GM23338 (cell line): ENCODE measurements around the gene HOXA3. TPM values are rescaled to one million over a fixed set of nuclear protein-coding genes. Genes with fewer than 3 reads are reported as not detected.

Experiments used
- ATAC-seq: fragments of 200-7000 bp; cut with Tn5 transposase; 3 replicates; pipeline ENCODE4 v1.9.1; 2020
- DNase-seq: peaks from one replicate; pipeline ENCODE4 v3.0.0-alpha.2; 2015; ENCODE audit warnings: low spot score
- H2AFZ ChIP-seq: fragments of 200-600 bp; sonication (generic); 2 replicates; pipeline ENCODE4 v1.8.0; 2016; ENCODE audit warnings: antibody characterized with exemption, mild to moderate bottlenecking, moderate library complexity
- H3F3A ChIP-seq: fragments of 200-600 bp; sonication (generic); replicated peaks from 2 replicates; pipeline ENCODE4 v1.8.0; 2017; ENCODE audit warnings: antibody characterized with exemption, mixed run types, low read depth
- H3K27ac ChIP-seq: fragments of 200-600 bp; sonication (generic); 2 replicates; pipeline ENCODE4 v1.6.1; 2016; ENCODE audit warnings: low read depth
- H3K27me3 ChIP-seq: fragments of 200-600 bp; sonication (generic); 2 replicates; pipeline ENCODE4 v1.8.0; 2016; ENCODE audit warnings: mild to moderate bottlenecking, mixed run types, moderate library complexity; ENCODE audit not compliant: insufficient read depth
- H3K36me3 ChIP-seq: fragments of 200-600 bp; sonication (generic); 2 replicates; pipeline ENCODE4 v1.8.0; 2016; ENCODE audit warnings: mild to moderate bottlenecking; ENCODE audit not compliant: insufficient read depth
- H3K4me1 ChIP-seq: fragments of 200-600 bp; sonication (generic); 2 replicates; pipeline ENCODE4 v1.8.0; 2016; ENCODE audit warnings: mild to moderate bottlenecking, moderate library complexity; ENCODE audit not compliant: insufficient read depth
- H3K4me2 ChIP-seq: fragments of 200-600 bp; sonication (generic); 2 replicates; pipeline ENCODE4 v1.7.1; 2017; ENCODE audit warnings: mixed run types
- H3K4me3 ChIP-seq: fragments of 200-600 bp; sonication (generic); 2 replicates; pipeline ENCODE4 v1.6.1; 2016; ENCODE audit warnings: mixed run types
- H3K79me2 ChIP-seq: fragments of 200-600 bp; sonication (generic); replicated peaks from 2 replicates; pipeline ENCODE4 v1.8.0; 2017; ENCODE audit warnings: mild to moderate bottlenecking; ENCODE audit not compliant: insufficient read depth
- H3K9me2 ChIP-seq: fragments of 200-600 bp; sonication (generic); 2 replicates; pipeline ENCODE4 v1.8.0; 2017; ENCODE audit not compliant: insufficient read depth
- H4K20me1 ChIP-seq: fragments of 200-600 bp; sonication (generic); replicated peaks from 2 replicates; pipeline ENCODE4 v1.8.0; 2017; ENCODE audit warnings: mild to moderate bottlenecking; ENCODE audit not compliant: insufficient read depth
- H3K27ac Mint-ChIP-seq: 2 replicates; pipeline ENCODE4 v1.8.0; 2020; ENCODE audit warnings: inconsistent platforms, mild to moderate bottlenecking, moderate library complexity, mixed read lengths
- H3K27me3 Mint-ChIP-seq: 3 replicates; pipeline ENCODE4 v1.8.0; 2022; ENCODE audit warnings: low read depth, mild to moderate bottlenecking, moderate library complexity, mixed read lengths, inconsistent platforms; ENCODE audit not compliant: insufficient read depth, poor library complexity
- H3K36me3 Mint-ChIP-seq: 3 replicates; pipeline ENCODE4 v1.8.0; 2021; ENCODE audit warnings: low read depth, mild to moderate bottlenecking, inconsistent platforms, moderate library complexity, mixed read lengths
- H3K4me1 Mint-ChIP-seq: 3 replicates; pipeline ENCODE4 v1.8.0; 2020; ENCODE audit warnings: mild to moderate bottlenecking, inconsistent platforms, mixed read lengths
- H3K4me3 Mint-ChIP-seq: 3 replicates; pipeline ENCODE4 v1.8.0; 2021; ENCODE audit warnings: moderate library complexity, mild to moderate bottlenecking, inconsistent platforms, mixed read lengths
- H3K9me3 Mint-ChIP-seq: 3 replicates; pipeline ENCODE4 v1.8.0; 2020; ENCODE audit warnings: moderate library complexity, mild to moderate bottlenecking, inconsistent platforms, mixed read lengths
- CREB1 ChIP-seq: fragments of 250-450 bp; sonication (Bioruptor Pico); IDR thresholded peaks from 2 replicates; pipeline ENCODE4 v1.5.0; 2020; ENCODE audit warnings: low read depth, mild to moderate bottlenecking, moderate library complexity
- CTCF ChIP-seq, 2 experiments: fragments of 200-600 bp in 1 of 2; sonication (generic) in 1 of 2; conservative IDR thresholded peaks; 2 replicates each; pipeline versions ENCODE4 v1.5.1 to v1.6.1; 2016 to 2017; ENCODE audit warnings: antibody characterized with exemption in 2 of 2, low read depth in 2 of 2, mild to moderate bottlenecking in 2 of 2, moderate library complexity in 1 of 2
- EZH2 ChIP-seq: fragments of 200-600 bp; sonication (generic); IDR thresholded peaks from one replicate; pipeline ENCODE4 v1.8.0; 2017; ENCODE audit warnings: antibody characterized with exemption, mild to moderate bottlenecking, low read depth; ENCODE audit not compliant: unreplicated experiment
- EZH2phosphoT487 ChIP-seq: fragments of 200-600 bp; sonication (generic); IDR thresholded peaks from one replicate; pipeline ENCODE4 v1.8.1; 2018; ENCODE audit warnings: antibody characterized with exemption; ENCODE audit not compliant: unreplicated experiment
- NANOG ChIP-seq: IDR thresholded peaks from 2 replicates; pipeline ENCODE4 v1.6.1; 2016; ENCODE audit warnings: antibody characterized with exemption, borderline replicate concordance
- POLR2AphosphoS5 ChIP-seq: IDR thresholded peaks from 2 replicates; pipeline ENCODE4 v1.6.1; 2016; ENCODE audit warnings: antibody characterized with exemption, low read depth
- REST ChIP-seq: IDR thresholded peaks from one replicate; pipeline ENCODE4 v1.6.1; 2018; ENCODE audit warnings: antibody characterized with exemption; ENCODE audit not compliant: unreplicated experiment
- STAT1 ChIP-seq: IDR thresholded peaks from one replicate; pipeline ENCODE4 v1.6.1; 2016; ENCODE audit warnings: antibody characterized with exemption; ENCODE audit not compliant: unreplicated experiment
- ZNF114 ChIP-seq: fragments of 250-450 bp; sonication (Bioruptor Pico); IDR thresholded peaks from 2 replicates; pipeline ENCODE4 v1.5.0; 2020; ENCODE audit warnings: mild to moderate bottlenecking, moderate library complexity
- ZNF331 ChIP-seq: fragments of 250-450 bp; sonication (Bioruptor Pico); IDR thresholded peaks from 2 replicates; pipeline ENCODE4 v1.5.0; 2020; ENCODE audit warnings: low read depth, mild to moderate bottlenecking, moderate library complexity
- polyA plus RNA-seq: library from polyadenylated mRNA; unstranded; fragments of >200 nt; fragmentation: Nextera tagmentation; extraction: Ambion mirVana; gene quantifications from 2 replicates; pipeline ENCODE4 v1.2.1, GENCODE V29; 2016
- total RNA-seq: library from RNA; depleted of rRNA; stranded (reverse); fragments of >200 nt; shearing (Covaris generic); gene quantifications from 2 replicates; pipeline ENCODE4 v1.2.3, GENCODE V29; 2014

Gene HOXA3
- total and polyA plus RNA-seq, 2 experiments from 2014 or later, result not detected

GRCh38 chr7:27183682-27184336 is 31.4 kb upstream of the HOXA3 start:
- Histone ChIP-seq H2AFZ (no peak overlapping the region), H3K4me1 (peaks cover 70% of the 10 kb centered on the region), H3K4me2 (peak overlapping the region; percentile 72), H3F3A (peaks cover 60% of the 10 kb centered on the region), H4K20me1 (peaks cover 57% of the 10 kb centered on the region), H3K79me2 (no peaks in the 10 kb centered on the region), H3K36me3 (no peaks in the 10 kb centered on the region), H3K27ac (no peak overlapping the region), H3K4me3 (peak overlapping the region; percentile 44; the same call in 1 of the 2 replicates), H3K27me3 (peaks cover 100% of the 10 kb centered on the region), H3K9me2 (no peaks in the 10 kb centered on the region)
- no peak for ATAC-seq
- no peak for DNase-seq
- H3K27ac Mint-ChIP-seq, result no peak overlapping the region
- peaks cover 100% of the 10 kb centered on the region for H3K27me3 Mint-ChIP-seq
- peak overlapping the region; percentile 34; the same call in 2 of the 3 replicates for H3K4me3 Mint-ChIP-seq
- peaks cover 7% of the 10 kb centered on the region; the same call in 2 of the 3 replicates for H3K9me3 Mint-ChIP-seq
- peaks cover 46% of the 10 kb centered on the region for H3K4me1 Mint-ChIP-seq
- H3K36me3 Mint-ChIP-seq, result no peaks in the 10 kb centered on the region
- TF ChIP-seq ZNF331 (CRISPR knock-in tag) (no peak), REST (no peak), POLR2AphosphoS5 (no peak), CREB1 (no peak), EZH2phosphoT487 (peak; percentile 73), EZH2 (peak; percentile 97)

GRCh38 chr7:27182861-27183681 is 30.7 kb upstream of the HOXA3 start:
- Histone ChIP-seq H4K20me1 (peaks cover 63% of the 10 kb centered on the region), H3K4me2 (peak overlapping the region; percentile 72), H3K4me1 (peaks cover 62% of the 10 kb centered on the region), H3K9me2 (no peaks in the 10 kb centered on the region), H3K27ac (no peak overlapping the region), H3K36me3 (no peaks in the 10 kb centered on the region), H2AFZ (no peak overlapping the region), H3K4me3 (peak overlapping the region; percentile 44; the same call in 1 of the 2 replicates), H3K27me3 (peaks cover 100% of the 10 kb centered on the region), H3F3A (peaks cover 54% of the 10 kb centered on the region), H3K79me2 (no peaks in the 10 kb centered on the region)
- peaks cover 100% of the 10 kb centered on the region for H3K27me3 Mint-ChIP-seq
- peak; percentile 75 for DNase-seq
- peaks cover 7% of the 10 kb centered on the region; the same call in 2 of the 3 replicates for H3K9me3 Mint-ChIP-seq
- H3K4me3 Mint-ChIP-seq, result no peak overlapping the region
- ATAC-seq, result peak; percentile 49
- TF ChIP-seq EZH2phosphoT487 (peak; percentile 76), EZH2 (peak; percentile 88), NANOG (no peak), STAT1 (no peak), ZNF114 (no peak), ZNF331 (CRISPR knock-in tag) (no peak), CREB1 (no peak), CTCF (conservative IDR thresholded peaks at IDR 0.05; ENCODE audit: low read depth in 2 of 2) (no peak), REST (no peak)
- no peak overlapping the region for H3K27ac Mint-ChIP-seq
- H3K36me3 Mint-ChIP-seq, result no peaks in the 10 kb centered on the region
- peaks cover 39% of the 10 kb centered on the region for H3K4me1 Mint-ChIP-seq
